AG04450 (cell line): ENCODE measurements around the gene HTT. TPM values are rescaled to one million over a fixed set of nuclear protein-coding genes. Genes with fewer than 3 reads are reported as not detected.

Experiments used
- CTCF ChIA-PET: fragments of 300-600, 350-600 bp; formaldehyde crosslinking; extraction: SDS; loops from one replicate; lab custom pipeline; 2022; ENCODE audit warnings: antibody characterized with exemption, inconsistent platforms; lab: Charles Lee
- POLR2A ChIA-PET: fragments of 350-600 bp; formaldehyde crosslinking; extraction: SDS; loops from one replicate; lab custom pipeline; 2021; ENCODE audit warnings: antibody characterized with exemption, inconsistent platforms; lab: Yijun Ruan, JAX
- DNase-seq: peaks from one replicate; pipeline ENCODE4 v3.0.0-alpha.2; 2011; ENCODE audit warnings: low read depth, low spot score
- H3K27ac ChIP-seq: one replicate; pipeline ENCODE4 v1.5.1; 2012; ENCODE audit warnings: low read depth, low read length, control low read depth
- H3K27me3 ChIP-seq: one replicate; pipeline ENCODE4 v1.6.0; 2012; ENCODE audit warnings: low read length; ENCODE audit not compliant: control insufficient read depth, insufficient read depth
- H3K4me3 ChIP-seq: 2 replicates; pipeline ENCODE4 v1.5.1; 2011; ENCODE audit warnings: mild to moderate bottlenecking, low read depth, low read length, control low read depth
- H3K9me3 ChIP-seq: 2 replicates; pipeline ENCODE4 v1.5.1; 2012; ENCODE audit warnings: low read length; ENCODE audit not compliant: control insufficient read depth, insufficient read depth
- polyA plus RNA-seq: library from polyadenylated mRNA; depleted of rRNA; stranded (reverse); fragments of >200 nt; gene quantifications from 2 replicates; pipeline ENCODE4 v1.2.3, GENCODE V29; 2011
- TF ChIP-seq, protein P1 (sequence below): IDR thresholded peaks from 2 replicates; pipeline ENCODE4 v1.5.1; 2011; ENCODE audit warnings: low read depth, low read length, control low read depth, inconsistent platforms

HTT gene
- polyA plus RNA-seq, 1 experiment = 14.5 TPM

GRCh38 chr4:3112609-3113469 lies 38.4 kb downstream of the HTT start:
- no peak for DNase-seq
- ChIA-PET CTCF (interaction anchor here (1.2 kb wide), 1 partner anchor 10 kb away, joined by 4 read pairs; no protein-coding TSS in a partner anchor), POLR2A (interaction anchor here (0.6 kb wide), 1 partner anchor 23 kb away, joined by 3 read pairs; no protein-coding TSS in a partner anchor)
- Histone ChIP-seq H3K27ac (no peak overlapping the region), H3K27me3 (no peaks in the 10 kb centered on the region), H3K9me3 (no peaks in the 10 kb centered on the region), H3K4me3 (no peak overlapping the region)
- TF ChIP-seq, protein P1, sequence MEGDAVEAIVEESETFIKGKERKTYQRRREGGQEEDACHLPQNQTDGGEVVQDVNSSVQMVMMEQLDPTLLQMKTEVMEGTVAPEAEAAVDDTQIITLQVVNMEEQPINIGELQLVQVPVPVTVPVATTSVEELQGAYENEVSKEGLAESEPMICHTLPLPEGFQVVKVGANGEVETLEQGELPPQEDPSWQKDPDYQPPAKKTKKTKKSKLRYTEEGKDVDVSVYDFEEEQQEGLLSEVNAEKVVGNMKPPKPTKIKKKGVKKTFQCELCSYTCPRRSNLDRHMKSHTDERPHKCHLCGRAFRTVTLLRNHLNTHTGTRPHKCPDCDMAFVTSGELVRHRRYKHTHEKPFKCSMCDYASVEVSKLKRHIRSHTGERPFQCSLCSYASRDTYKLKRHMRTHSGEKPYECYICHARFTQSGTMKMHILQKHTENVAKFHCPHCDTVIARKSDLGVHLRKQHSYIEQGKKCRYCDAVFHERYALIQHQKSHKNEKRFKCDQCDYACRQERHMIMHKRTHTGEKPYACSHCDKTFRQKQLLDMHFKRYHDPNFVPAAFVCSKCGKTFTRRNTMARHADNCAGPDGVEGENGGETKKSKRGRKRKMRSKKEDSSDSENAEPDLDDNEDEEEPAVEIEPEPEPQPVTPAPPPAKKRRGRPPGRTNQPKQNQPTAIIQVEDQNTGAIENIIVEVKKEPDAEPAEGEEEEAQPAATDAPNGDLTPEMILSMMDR = no peak

- Histone ChIP-seq H3K27me3 (no peaks in the 10 kb centered on the region), H3K9me3 (no peaks in the 10 kb centered on the region), H3K4me3 (no peak overlapping the region), H3K27ac (no peak overlapping the region)
- TF ChIP-seq, protein P1 = no peak
- DNase-seq = no peak
- ChIA-PET CTCF (interaction anchor here (1.3 to 3.1 kb wide), 2 partner anchors 7 to 21 kb away, joined by 4 to 17 read pairs; no protein-coding TSS in a partner anchor), POLR2A (no interaction called here)
Measured at GRCh38 chr4:3114377-3114776, 39.9 kb downstream of the HTT start.

- Histone ChIP-seq H3K27ac (peak overlapping the region; percentile 53), H3K9me3 (no peaks in the 10 kb centered on the region), H3K27me3 (no peaks in the 10 kb centered on the region), H3K4me3 (no peak overlapping the region)
- TF ChIP-seq, protein P1 = no peak
- CTCF ChIA-PET = interaction anchor here (1.3 to 3.1 kb wide), 2 partner anchors 9 to 19 kb away, joined by 4 to 17 read pairs; no protein-coding TSS in a partner anchor
- POLR2A ChIA-PET = no interaction called here
- no peak for DNase-seq
Measured at GRCh38 chr4:3115637-3116270, 41.3 kb downstream of the HTT start.

GRCh38 chr4:3116955-3117354 lies 42.5 kb downstream of the HTT start:
- CTCF ChIA-PET = interaction anchor here (3.1 kb wide), 1 partner anchor 10 kb away, joined by 17 read pairs; no protein-coding TSS in a partner anchor
- Histone ChIP-seq H3K27ac (no peak overlapping the region), H3K9me3 (no peaks in the 10 kb centered on the region), H3K4me3 (no peak overlapping the region), H3K27me3 (no peaks in the 10 kb centered on the region)
- DNase-seq = no peak
- TF ChIP-seq, protein P1 = no peak
- POLR2A ChIA-PET = no interaction called here
